ENCODE results near the gene CFAP61.

The CFAP61 gene

GRCh38 chr20:20407891-20408805 lies 355.8 kb downstream of the CFAP61 start:
- no peak for DNase-seq

DNA sequence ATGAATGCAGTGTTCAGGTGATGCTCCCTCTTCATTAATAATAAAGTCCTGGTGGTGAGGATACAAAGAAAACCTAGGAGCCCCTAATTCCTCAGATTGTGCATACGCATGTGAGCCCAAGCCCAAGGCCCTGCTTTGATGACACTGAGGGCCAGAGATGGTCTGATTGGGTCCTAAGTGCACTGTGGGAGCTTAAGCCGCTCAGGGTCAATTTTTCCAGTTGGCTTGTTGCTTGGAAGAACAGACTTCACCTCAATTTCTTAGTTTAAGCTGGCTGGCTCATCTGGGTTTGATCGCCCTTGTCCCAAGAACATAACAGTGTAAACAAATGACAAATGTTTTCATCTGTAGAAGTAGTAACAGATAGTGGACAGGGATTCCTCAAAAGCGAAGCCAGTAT lies 357.0 kb downstream of the CFAP61 start:
- no peak for DNase-seq
